CD4-positive, alpha-beta T cell treated with Interleukin-17A for 1 hour (primary cell): ENCODE measurements around the gene ACACB.

Experiments used
- DNase-seq: peaks from one replicate; pipeline ENCODE4 v3.0.0-alpha.2; 2020

Gene ACACB

DNA sequence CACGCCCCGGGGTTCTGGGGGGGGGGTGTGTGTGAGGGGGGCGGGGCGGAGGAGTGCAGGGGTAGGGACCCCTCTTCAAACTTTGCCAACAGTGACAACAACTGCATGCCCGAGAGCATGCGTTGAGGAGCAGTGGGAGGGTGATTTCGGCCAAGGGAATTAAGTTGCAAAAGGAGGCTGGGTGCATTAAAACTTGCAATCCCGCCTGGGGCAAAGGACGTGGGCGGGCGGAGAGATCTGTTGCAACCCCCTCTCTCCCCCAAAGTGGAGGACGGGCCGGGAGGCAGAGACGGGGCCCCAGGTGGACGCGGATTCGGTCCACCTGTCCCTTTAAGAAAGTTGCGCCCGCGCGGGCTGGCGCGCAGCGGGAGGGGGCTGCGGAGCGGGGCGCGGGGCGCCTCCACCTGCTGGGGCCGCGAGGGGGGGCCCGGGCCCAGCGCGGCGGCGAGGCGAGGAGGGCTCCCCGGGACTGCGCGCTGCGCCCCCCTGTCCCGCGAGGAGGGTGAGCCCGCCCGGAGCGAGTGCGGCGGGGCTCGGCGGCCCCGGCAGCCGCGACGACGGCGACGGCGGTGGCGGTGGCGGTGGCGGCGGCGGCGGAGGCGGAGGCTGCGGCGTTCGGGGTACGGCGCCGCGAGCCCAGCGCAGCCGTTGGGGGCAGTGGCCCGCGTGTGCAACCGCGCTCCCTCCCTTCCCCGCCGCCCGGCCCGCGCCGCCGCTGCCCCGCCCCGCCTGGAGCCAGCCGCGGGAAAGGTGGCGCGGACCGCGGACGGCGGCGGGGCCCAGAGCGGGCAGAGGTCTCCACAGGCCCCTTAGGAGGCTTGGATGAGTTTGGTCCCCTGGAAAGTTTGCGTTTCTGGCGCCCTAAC lies 193.2 kb downstream of the ACACB start:
- no peak for DNase-seq

DNA sequence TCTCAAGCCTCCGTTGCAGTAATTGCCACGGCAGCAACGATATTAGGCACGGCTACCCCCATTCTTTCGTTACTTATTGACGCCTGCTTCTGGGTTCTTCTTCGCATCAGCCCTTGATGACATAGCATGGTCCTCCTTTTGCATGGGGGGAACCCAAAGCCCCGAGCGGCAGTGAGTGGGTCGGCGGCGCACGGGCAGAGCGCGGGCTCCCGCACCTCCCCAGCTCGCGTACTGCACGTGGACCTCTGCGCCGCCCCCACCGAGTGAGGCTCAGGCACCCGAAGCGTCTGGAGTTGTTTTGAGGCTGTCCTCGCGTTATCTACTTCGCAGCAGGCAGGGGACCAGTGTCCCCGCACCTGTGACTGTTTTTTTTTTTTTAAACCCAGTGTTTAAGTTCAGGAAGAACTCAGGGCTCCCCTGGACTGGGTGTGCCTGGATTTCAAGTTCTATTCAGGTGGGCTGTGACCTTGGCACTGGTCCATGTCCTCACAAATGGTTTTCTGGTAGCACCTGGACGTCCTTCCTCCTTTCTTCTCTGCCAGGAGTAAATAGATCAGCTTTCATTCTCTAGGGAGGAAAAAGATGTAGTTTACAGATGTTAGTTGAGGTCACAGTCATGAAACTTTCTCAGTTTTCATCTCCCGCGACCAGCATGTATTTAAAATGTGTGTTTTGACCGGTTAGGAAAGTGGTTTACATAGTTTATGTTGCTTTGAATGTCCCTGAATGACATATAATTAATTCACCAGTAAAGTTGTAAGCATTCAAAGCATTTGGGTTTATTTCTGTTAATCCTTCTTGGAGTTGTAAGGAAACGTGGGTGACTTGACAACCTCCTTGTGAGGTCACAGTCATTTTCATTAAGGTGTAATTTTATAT lies 194.1 kb downstream of the ACACB start:
- DNase-seq, result no peak
